Osteocyte (in vitro differentiated cells): ENCODE measurements around the gene DTX4. TPM values are rescaled to one million over a fixed set of nuclear protein-coding genes. Genes with fewer than 3 reads are reported as not detected.

Source experiments
- DNase-seq: peaks from one replicate; pipeline ENCODE4 v3.0.0; 2021; ENCODE audit warnings: mixed read lengths; ENCODE audit not compliant: unreplicated experiment; ENCODE audit errors: extremely low spot score
- H3K27ac Mint-ChIP-seq: one replicate; pipeline ENCODE4 v1.8.0; 2021; ENCODE audit warnings: mild to moderate bottlenecking, mixed read lengths; ENCODE audit not compliant: unreplicated experiment
- H3K27me3 Mint-ChIP-seq: one replicate; pipeline ENCODE4 v1.8.0; 2021; ENCODE audit warnings: mixed read lengths; ENCODE audit not compliant: unreplicated experiment
- H3K36me3 Mint-ChIP-seq: one replicate; pipeline ENCODE4 v1.8.0; 2021; ENCODE audit warnings: mixed read lengths; ENCODE audit not compliant: unreplicated experiment
- H3K4me1 Mint-ChIP-seq: one replicate; pipeline ENCODE4 v1.8.0; 2021; ENCODE audit warnings: mixed read lengths; ENCODE audit not compliant: unreplicated experiment
- H3K4me3 Mint-ChIP-seq: one replicate; pipeline ENCODE4 v1.8.0; 2021; ENCODE audit warnings: mild to moderate bottlenecking, moderate library complexity, mixed read lengths; ENCODE audit not compliant: unreplicated experiment
- H3K9me3 Mint-ChIP-seq: one replicate; pipeline ENCODE4 v1.8.0; 2021; ENCODE audit warnings: mixed read lengths; ENCODE audit not compliant: unreplicated experiment
- CTCF ChIP-seq: fragments of 200-600 bp; sonication (generic); IDR thresholded peaks from 2 replicates; pipeline ENCODE4 v1.5.0; 2021; ENCODE audit warnings: antibody characterized with exemption, mild to moderate bottlenecking, moderate library complexity
- total RNA-seq: library from RNA; stranded (reverse); gene quantifications from 2 replicates; pipeline ENCODE4 v1.2.1, GENCODE V29; 2021

The DTX4 gene
- total RNA-seq, 1 donor from 2014 or later, result 2.7 TPM

DNA sequence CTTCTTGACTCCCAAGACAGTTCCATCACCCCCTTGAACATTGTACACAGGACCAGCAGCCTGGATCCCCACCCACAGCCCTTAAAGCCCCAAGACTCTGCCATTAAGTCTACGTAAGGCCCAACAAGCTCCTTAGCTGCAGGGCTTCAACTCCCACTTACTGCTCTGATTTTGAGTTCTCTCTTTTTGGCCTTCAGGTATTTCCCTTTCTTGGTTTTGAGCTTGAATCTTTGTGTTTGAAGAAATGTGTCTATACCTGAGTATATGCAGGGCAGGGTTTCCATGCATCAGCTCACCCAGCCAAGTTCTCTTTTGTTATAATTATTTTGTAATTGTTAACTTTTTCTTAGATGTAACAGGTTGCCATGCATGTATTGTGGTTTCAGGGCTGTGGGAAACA lies 51.2 kb downstream of the DTX4 start:
- H3K27me3 Mint-ChIP-seq, result peaks cover 32% of the 10 kb centered on the region
- no peaks in the 10 kb centered on the region for H3K4me1 Mint-ChIP-seq
- no peaks in the 10 kb centered on the region for H3K9me3 Mint-ChIP-seq
- H3K27ac Mint-ChIP-seq, result no peak overlapping the region
- TF ChIP-seq CTCF, result no peak
- H3K4me3 Mint-ChIP-seq, result no peak overlapping the region
- no peaks in the 10 kb centered on the region for H3K36me3 Mint-ChIP-seq
- no peak for DNase-seq

- no peaks in the 10 kb centered on the region for H3K36me3 Mint-ChIP-seq
- no peak for DNase-seq
- H3K27me3 Mint-ChIP-seq, result peaks cover 28% of the 10 kb centered on the region
- H3K27ac Mint-ChIP-seq, result no peak overlapping the region
- H3K4me1 Mint-ChIP-seq, result no peaks in the 10 kb centered on the region
- no peak for TF ChIP-seq CTCF
- H3K4me3 Mint-ChIP-seq, result no peak overlapping the region
- H3K9me3 Mint-ChIP-seq, result no peaks in the 10 kb centered on the region
These were observed 51.7 kb downstream of the DTX4 start for GRCh38 chr11:59223611-59224010.

GRCh38 chr11:59224351-59224928 lies 52.5 kb downstream of the DTX4 start:
- no peak overlapping the region for H3K4me3 Mint-ChIP-seq
- no peak for TF ChIP-seq CTCF
- no peaks in the 10 kb centered on the region for H3K9me3 Mint-ChIP-seq
- no peak for DNase-seq
- H3K27ac Mint-ChIP-seq, result no peak overlapping the region
- peaks cover 28% of the 10 kb centered on the region for H3K27me3 Mint-ChIP-seq
- no peaks in the 10 kb centered on the region for H3K36me3 Mint-ChIP-seq
- H3K4me1 Mint-ChIP-seq, result no peaks in the 10 kb centered on the region

DNA sequence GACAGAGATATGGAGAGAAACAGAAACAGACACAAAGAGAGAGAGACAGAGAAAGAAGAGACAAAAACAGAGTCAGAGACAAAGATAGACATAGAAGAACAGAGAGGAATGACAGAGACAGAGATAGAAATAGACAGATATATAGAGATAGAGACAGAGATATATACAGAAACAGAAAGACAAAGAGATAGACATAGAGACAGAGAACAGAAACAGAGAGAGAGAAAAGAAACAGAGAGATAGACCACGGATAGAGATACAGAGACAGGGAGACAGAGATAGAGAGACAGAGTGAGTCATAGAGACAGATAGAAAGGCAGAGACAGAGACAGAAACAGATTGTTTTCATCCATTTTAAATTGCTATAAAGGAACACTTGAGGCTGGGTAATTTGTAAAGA lies 53.1 kb downstream of the DTX4 start:
- Mint-ChIP-seq H3K4me3 (no peak overlapping the region), H3K36me3 (no peaks in the 10 kb centered on the region), H3K27me3 (peaks cover 28% of the 10 kb centered on the region), H3K4me1 (no peaks in the 10 kb centered on the region), H3K9me3 (no peaks in the 10 kb centered on the region), H3K27ac (no peak overlapping the region)
- TF ChIP-seq CTCF, result no peak
- no peak for DNase-seq

DNA sequence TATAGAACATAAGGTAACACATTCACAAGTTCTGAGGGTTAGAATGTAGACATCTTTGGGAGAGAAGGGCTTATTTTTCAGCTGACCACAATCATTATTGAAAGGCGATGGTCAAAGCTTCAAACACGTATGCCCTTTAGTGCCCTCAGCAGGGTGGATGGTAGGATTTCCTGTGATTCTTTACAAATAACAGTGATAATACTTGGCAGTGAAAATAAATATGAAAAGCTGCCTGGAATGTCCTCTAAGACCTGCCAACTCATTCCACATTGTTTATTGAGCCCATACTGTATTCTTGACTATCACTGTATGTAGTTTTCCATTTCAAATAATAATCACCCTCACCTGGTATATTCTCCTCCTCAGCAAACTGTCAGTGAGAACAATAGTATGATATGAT lies 54.5 kb downstream of the DTX4 start:
- DNase-seq, result no peak
- Mint-ChIP-seq H3K27ac (no peak overlapping the region), H3K4me3 (no peak overlapping the region), H3K4me1 (no peaks in the 10 kb centered on the region), H3K27me3 (peaks cover 32% of the 10 kb centered on the region), H3K36me3 (no peaks in the 10 kb centered on the region), H3K9me3 (peaks cover 4% of the 10 kb centered on the region)
- no peak for TF ChIP-seq CTCF
